Stimulated activated CD4-positive, alpha-beta T cell treated with anti-CD3 and anti-CD28 coated beads, Interleukin-2, amount 100 ng/mL, for 4 hours (primary cell): ENCODE data around the gene PRKN.

ENCODE experiments used
- DNase-seq: peaks from one replicate; pipeline ENCODE4 v3.0.0-alpha.2; 2020; ENCODE audit warnings: low read depth

PRKN gene

DNA sequence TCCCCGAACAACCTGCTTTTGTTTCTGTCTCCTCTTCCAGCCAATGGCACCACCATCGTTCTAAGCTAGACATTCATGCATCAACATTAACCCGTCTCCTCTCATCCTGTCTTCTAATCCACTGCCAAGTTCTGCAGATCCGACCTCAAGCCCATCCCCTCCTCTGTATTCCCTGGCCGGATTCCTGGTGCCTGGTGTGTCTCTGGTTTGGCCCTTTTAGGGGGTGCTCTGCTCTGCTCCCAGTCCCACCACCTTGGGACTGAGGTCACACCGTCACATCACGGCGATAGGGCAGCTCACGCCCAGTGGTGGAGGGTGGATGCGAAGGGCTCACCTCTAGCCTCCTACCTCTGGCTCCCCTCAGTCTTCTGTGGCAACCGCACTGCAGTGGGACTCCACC is 1351.2 kb downstream of the PRKN start:
- DNase-seq = no peak

DNA sequence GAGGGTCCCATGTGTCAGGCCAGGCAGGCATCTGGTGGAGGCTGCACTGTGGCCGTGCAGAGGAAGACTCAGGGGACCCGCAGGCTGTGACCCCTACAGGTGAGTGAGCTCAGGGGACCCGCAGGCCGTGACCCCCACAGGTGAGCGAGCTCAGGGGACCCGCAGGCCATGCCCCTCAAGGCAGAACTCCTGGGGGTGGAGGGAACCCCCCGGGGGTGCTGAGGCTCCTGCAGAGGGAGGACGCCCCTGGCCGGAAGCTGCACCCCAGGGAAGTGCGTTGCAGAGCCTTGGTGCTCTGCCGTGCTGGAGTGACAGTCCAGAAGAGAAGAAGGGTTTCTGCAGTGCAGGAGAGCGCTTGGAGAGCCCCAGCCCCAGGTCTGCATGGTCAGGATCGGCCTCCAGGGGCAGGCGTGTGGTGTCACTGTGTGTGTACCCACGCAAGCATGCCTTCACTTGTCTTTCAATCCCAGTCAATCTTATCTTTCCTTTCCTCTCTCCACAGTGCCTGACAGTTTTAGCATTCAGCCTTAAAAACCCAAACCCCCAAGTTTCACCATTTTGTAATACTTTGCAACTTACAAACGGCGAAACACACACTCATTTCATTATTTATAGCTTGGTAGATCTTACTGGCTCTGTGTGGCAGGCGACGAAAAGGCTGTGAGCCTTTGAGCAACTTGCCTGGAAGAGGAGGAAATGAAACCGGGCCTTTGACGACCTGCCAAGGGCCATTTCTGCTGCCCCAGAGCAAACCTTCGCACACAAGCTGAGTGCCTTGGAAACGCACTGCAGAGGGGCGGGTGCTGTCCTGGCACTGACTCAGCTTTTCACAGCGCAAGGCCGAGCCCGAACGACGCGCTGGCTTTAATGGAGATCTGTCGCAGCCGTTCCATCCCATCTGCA is 1352.3 kb downstream of the PRKN start:
- no peak for DNase-seq

DNA sequence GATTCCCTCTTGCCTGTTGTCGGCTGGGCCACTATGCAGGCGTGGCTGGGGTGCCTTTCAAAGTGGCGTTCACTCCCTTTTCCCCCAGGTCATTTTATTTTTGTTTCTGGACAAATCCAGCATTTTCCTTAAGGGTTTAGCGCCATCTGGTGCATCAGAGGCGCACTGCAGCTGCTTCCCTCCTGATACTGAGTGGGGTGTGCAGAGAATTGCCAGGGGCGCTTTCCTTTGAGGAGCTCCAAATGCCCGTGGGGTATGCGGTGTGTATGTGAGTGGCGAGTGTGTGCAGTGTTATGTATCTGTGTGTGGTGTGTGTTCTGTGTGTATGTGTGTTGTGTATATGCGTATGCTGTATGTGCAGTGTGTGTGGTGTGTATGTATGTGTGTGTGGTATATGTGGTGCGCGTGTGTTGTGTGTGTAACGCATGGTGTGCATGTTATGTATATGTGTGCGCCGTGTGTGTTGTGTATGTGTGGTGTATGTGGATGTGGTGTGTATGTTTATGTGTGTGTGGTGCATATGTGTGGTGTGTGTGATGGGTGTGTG is 1353.6 kb downstream of the PRKN start:
- peak; percentile 25 for DNase-seq

DNA sequence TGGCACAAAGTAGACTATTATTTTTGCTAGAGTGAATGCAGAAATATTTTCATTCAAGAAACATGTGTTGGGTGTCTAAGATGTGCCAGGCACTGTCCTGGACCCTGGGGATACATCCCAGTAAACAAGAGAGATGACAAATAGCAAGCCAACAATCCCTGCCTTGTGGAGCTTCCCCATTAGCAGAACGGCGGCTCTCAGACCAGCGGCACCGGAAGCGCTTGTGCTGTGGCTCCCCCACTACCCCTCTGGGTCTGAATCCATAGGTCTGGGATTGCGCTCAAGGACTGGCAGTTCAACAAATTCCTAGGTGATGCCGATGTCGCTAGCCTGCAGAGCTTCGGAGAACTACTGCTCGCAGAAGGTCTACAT is 1355.2 kb downstream of the PRKN start:
- no peak for DNase-seq

DNA sequence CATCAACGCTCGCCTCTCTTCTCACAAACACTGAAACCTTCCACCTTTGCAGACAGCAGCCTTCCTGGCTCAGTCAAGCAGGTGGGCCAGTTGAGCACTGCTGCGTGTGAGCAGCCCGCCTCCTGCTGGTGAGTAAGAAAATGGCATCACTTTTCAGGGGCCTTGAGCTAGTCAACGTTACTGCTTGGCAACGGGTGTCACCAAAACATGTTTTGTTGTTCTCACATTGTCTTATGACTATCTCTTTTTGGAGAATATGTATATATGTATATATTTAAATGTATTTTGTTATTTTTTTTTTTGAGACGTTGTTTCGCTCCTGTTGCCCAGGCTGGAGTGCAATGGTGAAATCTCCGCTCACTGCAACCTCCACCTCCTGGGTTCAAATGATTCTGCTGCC is 1356.7 kb downstream of the PRKN start:
- DNase-seq = peak; percentile 42

DNA sequence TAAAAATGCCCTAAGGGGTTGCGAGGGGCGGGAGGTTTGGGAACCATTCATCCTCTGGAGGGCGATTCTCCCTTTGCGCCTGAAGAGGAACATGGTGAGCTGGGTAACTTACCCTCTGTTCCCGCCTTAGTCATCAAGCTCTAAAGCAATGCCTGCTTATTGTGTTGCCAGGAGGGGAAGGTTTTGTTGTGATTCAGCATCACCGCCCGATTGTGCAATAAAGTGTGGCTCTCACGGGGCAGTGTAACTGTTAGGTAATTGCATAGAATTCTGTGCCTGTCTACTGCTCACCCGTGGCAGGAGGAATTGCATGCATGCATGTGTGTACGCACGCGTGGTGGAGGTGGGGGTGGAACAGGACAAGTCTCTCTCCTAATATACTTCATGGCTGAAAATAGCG is 1358.2 kb downstream of the PRKN start:
- no peak for DNase-seq

DNA sequence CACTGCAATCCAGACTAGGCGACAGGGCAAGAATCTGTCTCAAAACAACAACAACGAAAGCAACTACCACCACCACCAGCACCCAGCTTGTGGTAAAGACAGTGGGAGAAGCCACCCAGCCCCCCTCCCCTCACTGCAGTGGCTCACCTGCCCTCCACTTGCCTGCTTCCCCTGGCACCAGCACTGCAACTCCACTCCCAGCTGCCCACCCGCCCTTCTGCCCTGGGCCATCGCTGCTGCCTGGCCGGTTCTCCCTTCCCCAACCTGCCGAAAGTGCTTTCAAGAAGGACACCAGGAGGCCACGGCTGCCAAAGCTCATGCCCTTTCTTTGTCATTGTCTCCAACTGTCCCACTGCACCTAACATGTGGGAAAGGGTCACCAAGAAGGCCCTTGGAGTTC is 1359.1 kb downstream of the PRKN start:
- DNase-seq = no peak

DNA sequence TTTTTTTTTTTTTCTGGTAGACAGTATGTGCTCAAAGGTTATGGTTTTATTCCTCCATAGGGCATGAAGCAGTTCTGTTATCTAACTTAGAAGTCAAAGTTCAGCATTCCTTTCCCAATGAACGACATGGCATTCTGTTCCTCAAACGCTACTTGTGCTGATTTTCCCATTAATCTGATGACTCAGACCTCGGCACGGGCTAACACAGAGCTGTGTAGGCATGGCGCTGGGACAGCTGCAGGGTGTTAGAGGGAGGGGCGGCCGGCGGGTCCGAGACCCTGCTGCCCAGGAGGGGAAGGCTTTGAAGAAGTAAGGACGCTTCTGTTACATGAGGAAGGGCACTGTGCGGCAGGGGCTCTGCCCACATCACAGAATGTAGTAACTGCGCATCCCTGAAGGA is 1360.1 kb downstream of the PRKN start:
- DNase-seq = no peak

DNA sequence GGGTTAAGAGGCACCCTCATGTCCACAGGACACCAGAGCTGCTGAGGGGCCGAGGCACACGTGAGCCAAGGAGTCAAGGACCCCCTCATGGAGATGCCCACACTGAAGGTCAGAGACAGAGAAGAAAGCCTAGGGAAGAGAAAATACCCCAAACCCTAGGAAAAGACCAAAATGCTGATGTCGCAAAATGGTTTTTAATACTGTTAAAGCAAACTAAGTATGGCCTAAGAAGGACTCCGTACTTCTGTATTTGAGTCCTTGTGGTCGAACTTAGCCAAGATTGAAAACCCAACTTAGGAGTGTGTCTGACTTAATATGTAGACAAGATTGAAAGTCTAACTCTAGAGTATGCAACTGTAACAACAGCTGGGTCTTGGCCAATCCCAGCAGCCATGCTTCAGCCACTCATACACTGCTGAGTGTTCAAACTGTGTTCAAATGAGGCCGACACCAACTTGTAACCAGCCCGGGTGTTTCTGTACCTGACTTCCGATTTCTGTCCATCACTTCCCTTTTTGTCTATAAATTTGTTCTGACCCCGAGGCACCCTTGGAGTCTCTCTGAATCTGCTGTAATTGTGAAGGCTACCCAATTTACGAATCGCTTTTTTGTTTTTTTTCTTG is 1361.2 kb downstream of the PRKN start:
- DNase-seq = no peak

DNA sequence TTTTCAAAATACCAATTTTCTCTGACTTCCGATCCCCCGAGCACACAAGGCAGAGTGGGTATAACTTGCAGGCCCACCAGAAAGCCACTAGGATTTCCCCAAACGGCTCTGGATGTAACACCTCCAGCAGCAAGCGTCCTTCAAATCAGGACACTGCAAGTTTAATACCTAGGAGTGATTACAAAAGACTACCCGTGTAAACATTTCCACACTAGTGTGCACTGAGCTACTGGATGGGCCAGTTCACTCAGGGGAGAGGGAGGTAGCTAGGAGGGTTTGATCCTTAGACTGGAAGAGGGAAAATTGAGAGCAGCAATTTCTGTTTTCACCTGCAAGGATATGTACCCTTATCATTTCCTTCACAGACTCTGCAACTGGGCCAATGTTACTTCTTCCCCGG is 1361.9 kb downstream of the PRKN start:
- DNase-seq = no peak

DNA sequence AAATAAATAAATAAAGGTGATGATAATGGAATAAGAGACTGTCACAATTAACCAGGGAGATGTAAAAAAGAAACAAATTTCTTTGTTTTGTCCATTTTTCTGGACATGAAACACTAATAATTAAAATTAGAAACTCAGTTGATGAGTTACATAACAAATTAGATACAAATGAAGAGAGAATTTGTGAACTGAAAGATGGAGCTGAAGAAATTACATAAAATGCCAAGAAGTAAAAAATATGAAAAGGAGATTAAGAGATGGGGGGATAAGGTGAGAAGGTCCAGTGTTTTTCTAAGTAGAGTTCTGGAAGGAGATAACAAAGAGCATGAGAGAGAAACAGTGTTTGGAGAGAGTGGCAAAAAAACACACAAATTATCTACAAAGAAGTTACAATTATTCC is 1364.3 kb downstream of the PRKN start:
- no peak for DNase-seq

DNA sequence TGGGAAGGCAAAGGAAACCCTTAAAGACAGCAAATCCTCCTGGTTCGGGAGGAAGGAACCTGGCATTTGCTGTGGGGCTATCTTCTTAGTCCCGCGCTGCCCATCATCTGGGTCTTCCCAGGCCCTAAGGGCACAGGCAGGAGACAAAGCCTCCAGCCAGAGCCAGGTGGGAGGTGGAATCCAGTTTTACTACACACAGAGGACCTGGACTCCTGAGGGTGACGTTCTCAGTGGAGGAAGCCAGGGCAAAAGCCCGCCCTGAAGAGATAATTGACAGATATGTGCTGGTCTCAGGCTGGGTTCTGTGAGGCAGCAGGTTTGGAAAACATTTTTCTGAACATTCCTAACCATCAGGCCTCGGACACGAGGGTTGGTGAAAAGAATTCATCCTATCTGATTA is 1365.3 kb downstream of the PRKN start:
- no peak for DNase-seq

DNA sequence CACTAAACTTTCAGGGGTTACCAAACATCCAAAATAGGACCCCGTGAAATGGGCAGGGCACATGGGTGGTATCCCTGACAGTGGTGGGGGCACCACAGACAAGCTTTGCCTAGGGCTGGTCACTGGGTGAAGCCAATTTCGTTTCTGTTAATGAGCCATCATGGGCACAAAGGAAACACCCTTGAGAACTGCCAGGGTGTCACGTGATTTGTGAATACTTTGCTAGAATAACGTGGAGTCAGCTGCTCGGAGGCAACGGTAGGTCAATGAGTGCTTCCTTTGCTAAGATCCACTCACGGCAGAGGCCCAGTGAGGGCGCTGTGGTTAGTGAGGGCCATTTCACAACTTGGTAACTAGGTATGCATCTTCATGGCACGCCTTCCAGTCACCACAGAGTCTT is 1366.0 kb downstream of the PRKN start:
- no peak for DNase-seq

DNA sequence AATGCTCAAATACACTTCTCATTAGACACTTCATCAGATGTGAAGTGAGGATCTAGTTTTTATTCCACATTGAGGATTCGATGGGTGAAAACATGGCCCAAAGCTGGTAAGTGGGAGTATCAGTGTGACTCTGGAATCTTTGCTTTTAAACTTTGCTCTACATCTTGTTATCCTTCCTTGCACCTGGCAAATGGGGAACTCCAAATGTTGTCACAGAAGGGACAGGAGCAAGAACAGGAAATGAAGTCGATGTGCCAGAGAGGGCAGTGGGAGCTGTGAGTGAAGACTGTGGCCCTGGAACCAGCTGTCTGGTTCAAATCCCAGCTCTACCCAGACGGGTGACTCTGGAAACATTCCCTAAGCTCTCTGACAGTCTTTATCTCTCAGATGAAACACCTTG is 1367.0 kb downstream of the PRKN start:
- DNase-seq = no peak

DNA sequence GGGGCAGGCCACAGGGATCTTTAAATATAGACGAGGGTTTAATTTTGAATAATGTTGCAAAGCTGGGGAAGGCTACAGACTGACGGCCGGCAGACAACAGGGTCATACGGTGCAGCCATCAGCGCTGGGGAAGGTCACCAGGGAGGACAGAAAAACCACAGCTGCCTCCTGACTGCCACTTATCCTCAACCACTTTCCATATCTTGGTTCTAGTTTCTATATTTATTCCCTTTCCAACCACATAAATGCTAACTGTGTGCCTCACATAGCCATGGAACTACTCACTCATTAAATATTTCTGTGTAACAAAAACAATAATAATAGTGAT is 1368.0 kb downstream of the PRKN start:
- DNase-seq = no peak

DNA sequence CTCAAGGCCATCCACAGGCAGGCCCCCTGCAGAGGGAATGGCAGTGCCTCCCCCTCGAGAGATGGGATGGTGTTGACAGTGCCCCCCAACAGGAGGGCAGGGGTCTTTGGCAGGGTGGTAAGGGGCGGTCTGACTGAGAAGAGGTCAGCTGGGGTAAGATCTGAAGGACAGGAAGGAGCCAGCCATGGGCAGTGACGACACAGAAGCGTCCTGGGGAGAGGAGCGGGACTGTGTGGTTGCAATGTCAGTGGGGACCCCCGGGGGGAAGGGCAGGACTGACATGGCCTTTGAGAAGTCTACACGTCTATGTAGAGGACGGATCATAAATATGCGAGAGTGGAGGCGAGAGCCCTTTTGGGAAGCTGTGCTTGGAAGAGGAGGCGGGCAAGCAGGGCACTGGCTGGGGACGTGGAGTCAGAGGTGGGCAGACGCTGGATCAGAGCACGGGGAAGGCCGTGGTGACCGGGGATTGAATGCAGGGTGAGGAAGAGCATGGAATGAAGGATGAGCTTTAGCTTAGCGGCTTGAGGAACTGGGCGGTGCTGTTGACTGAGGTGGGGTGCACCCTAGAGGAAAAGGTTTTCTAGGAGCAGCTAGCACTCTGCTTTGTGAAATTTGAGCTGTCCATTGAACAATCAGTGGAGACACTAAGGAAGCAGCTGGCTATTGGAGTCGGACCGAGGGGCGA is 1371.3 kb downstream of the PRKN start:
- DNase-seq = no peak

DNA sequence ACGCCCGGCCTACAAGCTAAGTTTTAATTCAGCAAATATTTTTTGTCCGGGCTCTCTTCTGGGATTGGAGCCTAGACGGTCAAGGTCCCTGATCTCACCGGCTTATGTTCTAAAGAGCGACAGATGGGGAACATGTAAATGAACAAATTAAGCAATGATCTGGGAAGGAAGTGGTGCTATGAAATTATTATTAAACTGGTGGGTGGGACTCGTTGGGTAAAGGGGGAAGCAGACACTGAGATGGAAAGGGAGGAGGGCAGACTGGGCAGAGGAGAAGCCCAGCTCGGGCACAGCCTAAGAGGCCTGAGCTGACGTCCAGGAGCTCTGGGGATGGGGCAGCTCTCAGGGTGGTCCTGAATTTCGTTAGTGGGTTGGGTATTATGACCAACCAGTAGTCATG is 1371.9 kb downstream of the PRKN start:
- DNase-seq = no peak

DNA sequence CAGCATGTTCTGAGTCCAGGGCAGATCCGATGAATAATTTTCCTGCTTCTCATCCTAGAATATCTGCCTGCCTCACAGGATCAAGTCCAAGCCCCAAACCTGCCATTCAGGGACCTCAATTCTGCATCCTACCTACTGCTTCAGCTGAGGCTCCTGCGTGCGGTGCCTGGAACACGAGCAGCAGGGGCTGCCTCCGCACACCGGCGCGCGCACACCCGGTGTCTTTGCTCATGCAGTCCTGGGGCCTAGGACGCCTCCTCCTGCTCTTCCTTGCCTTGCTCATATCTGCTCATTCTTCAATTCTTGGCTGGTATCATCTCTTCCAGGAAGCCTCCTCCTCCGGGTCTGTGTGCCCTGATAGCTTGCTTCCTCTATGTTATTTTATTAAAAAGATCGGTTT is 1372.6 kb downstream of the PRKN start:
- DNase-seq = no peak

DNA sequence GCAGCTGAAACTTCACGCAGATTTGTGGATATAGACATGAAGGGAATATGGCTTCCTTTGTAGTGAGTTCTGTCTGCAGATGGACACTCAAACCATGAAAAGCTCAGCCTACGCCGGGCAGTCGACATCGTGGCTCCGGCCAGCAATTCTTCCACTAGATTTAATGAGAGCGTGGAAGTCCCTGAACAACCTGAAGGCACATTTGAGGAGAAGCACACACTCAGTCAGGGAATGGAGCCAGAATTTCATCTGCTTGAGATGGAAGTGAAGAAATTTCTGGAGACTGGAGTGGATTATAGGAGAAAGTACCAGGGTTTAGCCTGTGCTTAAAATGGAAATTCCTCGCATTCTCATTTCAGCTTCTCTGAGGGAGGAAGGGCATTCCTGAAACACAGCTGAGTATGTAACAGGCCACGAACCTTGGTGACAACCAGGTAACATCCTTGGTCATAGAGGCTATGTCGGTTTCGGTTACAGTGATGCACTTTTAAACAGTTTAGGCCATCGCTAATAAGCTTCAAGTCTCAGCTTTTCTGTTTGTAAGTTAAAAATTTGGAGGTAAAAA is 1373.2 kb downstream of the PRKN start:
- DNase-seq = no peak

DNA sequence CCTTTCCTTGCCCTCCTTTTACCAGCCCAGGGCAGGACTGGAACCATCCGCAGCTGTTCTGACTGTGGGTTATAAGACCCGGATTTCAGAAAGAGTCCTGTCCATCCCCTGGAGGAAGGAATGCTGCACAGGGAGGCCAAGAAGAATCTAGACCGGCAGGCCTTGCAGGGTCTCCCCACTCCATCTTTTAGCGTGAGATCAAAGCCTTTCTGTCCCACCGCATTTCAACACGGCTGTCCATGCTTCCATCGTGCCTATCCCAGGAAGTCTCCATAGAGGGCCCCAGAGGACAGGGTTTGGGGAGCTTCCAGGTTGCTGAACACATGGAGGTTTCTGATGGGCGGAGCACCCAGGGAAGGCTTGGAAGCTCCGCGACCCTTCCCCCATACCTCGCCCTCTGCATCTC is 1374.4 kb downstream of the PRKN start:
- DNase-seq = no peak

DNA sequence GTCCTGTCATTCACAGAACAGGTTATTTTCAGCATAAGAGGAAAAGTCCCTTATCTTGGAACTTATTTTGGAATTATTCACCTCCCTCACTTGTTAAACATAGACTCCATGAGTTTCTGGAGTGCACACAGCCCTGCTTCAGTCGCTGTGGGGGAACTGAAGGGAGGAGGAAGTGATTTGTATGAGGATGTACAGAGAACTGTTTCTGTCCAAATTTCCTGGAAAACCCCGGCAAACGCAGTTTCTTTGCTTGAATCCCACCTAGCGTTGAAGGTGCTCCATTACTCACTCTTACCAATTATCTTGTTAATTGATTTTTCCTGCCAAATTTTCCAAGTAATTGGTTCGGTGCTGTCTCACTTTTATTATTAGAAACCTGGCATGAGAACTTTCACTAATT is 1375.7 kb downstream of the PRKN start:
- no peak for DNase-seq

DNA sequence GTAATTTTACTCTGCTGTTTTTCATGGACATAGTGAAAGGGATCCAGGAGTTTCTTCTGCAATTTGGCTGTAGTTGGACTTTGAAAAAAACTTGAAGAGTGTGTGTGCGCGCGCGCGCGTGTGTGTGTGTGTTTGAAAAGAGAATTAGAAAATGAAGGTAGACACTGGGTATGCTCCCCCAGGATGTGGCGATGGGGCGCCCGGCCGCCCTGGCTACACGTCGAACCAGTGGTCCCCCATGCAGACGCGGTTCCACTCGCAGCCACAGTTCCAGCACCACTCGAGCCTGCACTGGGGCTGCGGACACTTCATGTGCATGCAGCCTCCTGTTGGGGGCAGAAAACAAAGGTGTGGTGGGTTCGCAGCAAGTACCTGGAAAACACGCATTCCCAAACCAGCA is 1377.7 kb downstream of the PRKN start:
- DNase-seq = no peak

DNA sequence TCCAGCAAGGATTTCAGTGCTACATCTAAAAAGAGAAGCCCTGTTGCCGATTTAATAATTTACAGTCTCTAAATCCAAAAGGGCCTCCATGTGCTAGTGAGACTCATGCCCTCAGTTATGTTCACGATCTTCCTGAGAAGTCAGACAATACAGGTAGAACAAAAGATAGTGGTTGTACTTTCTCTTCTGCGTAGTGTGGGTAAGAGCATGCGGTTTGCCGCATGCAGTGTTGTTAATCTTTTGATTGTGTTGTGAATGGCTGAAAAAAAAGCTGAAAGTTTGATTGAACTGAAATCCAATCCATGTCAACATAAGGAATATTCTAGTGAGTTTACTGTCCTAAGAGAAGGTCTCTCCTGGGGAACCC is 1379.0 kb downstream of the PRKN start:
- no peak for DNase-seq
